Calu3 (cell line): ENCODE measurements around the gene ZGLP1. TPM values are rescaled to one million over a fixed set of nuclear protein-coding genes. Genes with fewer than 3 reads are reported as not detected.

Experiments used
- BruUV-seq: library from RNA; stranded (reverse); fragments of 400-500 nt; replicated peaks from 2 replicates; lab custom pipeline; 2021; lab: Mats Ljungman, UMichigan
- CTCF ChIA-PET: fragments of 300-600 bp; sonication (Branson Sonifier 250); formaldehyde crosslinking; loops from one replicate; lab custom pipeline; 2022; ENCODE audit warnings: antibody characterized with exemption; lab: Charles Lee
- DNase-seq: peaks from one replicate; pipeline ENCODE4 v3.0.0; 2022
- H3K27ac Mint-ChIP-seq: one replicate; pipeline ENCODE4 v1.8.0; 2022; ENCODE audit warnings: mixed read lengths; ENCODE audit not compliant: unreplicated experiment
- H3K27me3 Mint-ChIP-seq: one replicate; pipeline ENCODE4 v1.8.0; 2022; ENCODE audit warnings: mixed read lengths; ENCODE audit not compliant: unreplicated experiment
- H3K36me3 Mint-ChIP-seq: one replicate; pipeline ENCODE4 v1.8.0; 2022; ENCODE audit warnings: mild to moderate bottlenecking, moderate library complexity, mixed read lengths; ENCODE audit not compliant: insufficient read depth, unreplicated experiment
- H3K4me1 Mint-ChIP-seq: one replicate; pipeline ENCODE4 v1.8.0; 2022; ENCODE audit warnings: mild to moderate bottlenecking, low read depth, mixed read lengths; ENCODE audit not compliant: unreplicated experiment
- H3K4me3 Mint-ChIP-seq: one replicate; pipeline ENCODE4 v1.8.0; 2022; ENCODE audit warnings: mild to moderate bottlenecking, low read depth, moderate library complexity, mixed read lengths; ENCODE audit not compliant: unreplicated experiment
- H3K9me3 Mint-ChIP-seq: one replicate; pipeline ENCODE4 v1.8.0; 2022; ENCODE audit warnings: low read depth, mixed read lengths; ENCODE audit not compliant: unreplicated experiment
- intact Hi-C: fragments of 100-400 bp; cut with micrococcal nuclease; formaldehyde crosslinking; loops from one replicate; pipeline ENCODE4 v1.10.0; 2022; ENCODE audit not compliant: unreplicated experiment
- total RNA-seq: library from RNA; stranded (reverse); gene quantifications from 2 replicates; pipeline ENCODE4 v1.2.3, GENCODE V29; 2022
- TF ChIP-seq, protein P1 (sequence below): fragments of 200-600 bp; IDR thresholded peaks from one replicate; pipeline ENCODE4 v1.8.0; 2022; ENCODE audit warnings: antibody characterized with exemption; ENCODE audit not compliant: unreplicated experiment

Gene ZGLP1
- total RNA-seq, 1 experiment from 2014 or later, result 4.6 TPM

DNA sequence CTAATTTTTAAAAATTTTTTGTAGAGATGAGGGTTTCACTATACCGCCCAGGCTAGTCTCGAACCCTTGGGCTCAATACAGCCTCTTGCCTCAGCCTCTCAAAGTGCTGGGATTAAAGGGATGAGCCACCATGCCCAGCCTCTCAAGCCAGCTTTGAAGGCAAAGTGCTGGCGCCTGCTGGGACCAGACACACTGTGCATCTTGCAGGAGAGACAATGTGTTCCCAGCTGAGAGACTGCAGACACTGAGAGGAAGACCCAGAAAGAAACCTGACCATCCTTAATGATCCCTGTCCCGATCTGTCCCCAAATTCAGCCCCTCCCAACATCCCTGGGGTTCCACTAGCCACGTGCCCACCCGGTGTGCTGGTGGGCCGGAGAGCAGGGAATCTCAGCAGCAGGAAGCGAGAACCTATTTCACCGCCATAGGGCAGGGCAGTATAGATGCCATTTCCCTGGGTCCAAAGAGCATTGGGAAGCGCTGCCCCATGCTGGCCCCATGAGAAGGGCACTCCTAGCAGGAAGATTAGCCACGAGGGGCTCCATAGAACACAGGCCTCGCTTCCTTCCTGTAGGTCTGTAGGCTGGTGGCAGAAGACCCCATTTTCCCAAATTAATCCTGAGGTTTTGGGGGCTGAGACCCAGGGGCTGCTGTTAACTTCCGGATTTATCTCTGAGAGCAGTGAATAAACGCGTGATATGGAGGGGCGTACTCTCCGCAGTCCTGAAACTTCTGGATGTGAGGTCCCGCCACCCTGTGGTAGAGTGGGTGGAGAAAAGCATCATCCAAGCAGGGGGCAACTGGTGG lies 22.7 kb upstream of the ZGLP1 start:
- DNase-seq, result no peak
- no peaks in the 10 kb centered on the region for H3K27me3 Mint-ChIP-seq
- peak overlapping the region; percentile 89 for H3K4me3 Mint-ChIP-seq
- H3K9me3 Mint-ChIP-seq, result no peaks in the 10 kb centered on the region
- BruUV-seq, result TSS peak; percentile 45
- TF ChIP-seq, protein P1, sequence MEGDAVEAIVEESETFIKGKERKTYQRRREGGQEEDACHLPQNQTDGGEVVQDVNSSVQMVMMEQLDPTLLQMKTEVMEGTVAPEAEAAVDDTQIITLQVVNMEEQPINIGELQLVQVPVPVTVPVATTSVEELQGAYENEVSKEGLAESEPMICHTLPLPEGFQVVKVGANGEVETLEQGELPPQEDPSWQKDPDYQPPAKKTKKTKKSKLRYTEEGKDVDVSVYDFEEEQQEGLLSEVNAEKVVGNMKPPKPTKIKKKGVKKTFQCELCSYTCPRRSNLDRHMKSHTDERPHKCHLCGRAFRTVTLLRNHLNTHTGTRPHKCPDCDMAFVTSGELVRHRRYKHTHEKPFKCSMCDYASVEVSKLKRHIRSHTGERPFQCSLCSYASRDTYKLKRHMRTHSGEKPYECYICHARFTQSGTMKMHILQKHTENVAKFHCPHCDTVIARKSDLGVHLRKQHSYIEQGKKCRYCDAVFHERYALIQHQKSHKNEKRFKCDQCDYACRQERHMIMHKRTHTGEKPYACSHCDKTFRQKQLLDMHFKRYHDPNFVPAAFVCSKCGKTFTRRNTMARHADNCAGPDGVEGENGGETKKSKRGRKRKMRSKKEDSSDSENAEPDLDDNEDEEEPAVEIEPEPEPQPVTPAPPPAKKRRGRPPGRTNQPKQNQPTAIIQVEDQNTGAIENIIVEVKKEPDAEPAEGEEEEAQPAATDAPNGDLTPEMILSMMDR, result no peak
- CTCF ChIA-PET, result interaction anchor here (0.6 kb wide), 1 partner anchor 11 kb away, joined by 3 read pairs; no protein-coding TSS in a partner anchor
- H3K4me1 Mint-ChIP-seq, result no peaks in the 10 kb centered on the region
- intact Hi-C loops, result no loop called here
- peaks cover 44% of the 10 kb centered on the region for H3K36me3 Mint-ChIP-seq
- H3K27ac Mint-ChIP-seq, result peak overlapping the region; percentile 66

DNA sequence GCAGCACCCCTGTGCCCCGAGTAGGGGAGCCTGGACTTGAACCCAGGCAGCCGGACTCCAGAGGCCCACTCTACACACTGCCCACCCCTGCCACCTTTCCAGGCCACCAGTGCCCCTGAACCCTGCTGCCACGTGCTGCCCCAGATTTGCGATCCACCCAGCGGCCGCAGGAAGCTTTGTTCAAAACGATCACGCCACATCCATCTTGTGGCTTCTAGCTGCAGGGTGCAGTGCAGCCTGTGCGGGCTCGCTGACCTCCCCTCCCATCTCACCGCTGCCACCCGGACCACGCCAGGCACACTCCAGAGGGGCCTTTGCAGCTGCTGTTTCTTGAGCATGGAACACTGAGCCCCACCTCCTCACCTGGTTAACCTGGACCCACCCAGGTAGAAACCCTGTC lies 19.9 kb upstream of the ZGLP1 start:
- intact Hi-C loops, result no loop called here
- BruUV-seq, result no TSS peak
- Mint-ChIP-seq H3K27ac (no peak overlapping the region), H3K9me3 (no peaks in the 10 kb centered on the region), H3K4me3 (no peak overlapping the region), H3K27me3 (no peaks in the 10 kb centered on the region), H3K4me1 (no peaks in the 10 kb centered on the region), H3K36me3 (peaks cover 39% of the 10 kb centered on the region)
- TF ChIP-seq, protein P1, result no peak
- DNase-seq, result no peak
- CTCF ChIA-PET, result interaction anchor here (0.7 kb wide), 1 partner anchor 13 kb away, joined by 3 read pairs; no protein-coding TSS in a partner anchor

DNA sequence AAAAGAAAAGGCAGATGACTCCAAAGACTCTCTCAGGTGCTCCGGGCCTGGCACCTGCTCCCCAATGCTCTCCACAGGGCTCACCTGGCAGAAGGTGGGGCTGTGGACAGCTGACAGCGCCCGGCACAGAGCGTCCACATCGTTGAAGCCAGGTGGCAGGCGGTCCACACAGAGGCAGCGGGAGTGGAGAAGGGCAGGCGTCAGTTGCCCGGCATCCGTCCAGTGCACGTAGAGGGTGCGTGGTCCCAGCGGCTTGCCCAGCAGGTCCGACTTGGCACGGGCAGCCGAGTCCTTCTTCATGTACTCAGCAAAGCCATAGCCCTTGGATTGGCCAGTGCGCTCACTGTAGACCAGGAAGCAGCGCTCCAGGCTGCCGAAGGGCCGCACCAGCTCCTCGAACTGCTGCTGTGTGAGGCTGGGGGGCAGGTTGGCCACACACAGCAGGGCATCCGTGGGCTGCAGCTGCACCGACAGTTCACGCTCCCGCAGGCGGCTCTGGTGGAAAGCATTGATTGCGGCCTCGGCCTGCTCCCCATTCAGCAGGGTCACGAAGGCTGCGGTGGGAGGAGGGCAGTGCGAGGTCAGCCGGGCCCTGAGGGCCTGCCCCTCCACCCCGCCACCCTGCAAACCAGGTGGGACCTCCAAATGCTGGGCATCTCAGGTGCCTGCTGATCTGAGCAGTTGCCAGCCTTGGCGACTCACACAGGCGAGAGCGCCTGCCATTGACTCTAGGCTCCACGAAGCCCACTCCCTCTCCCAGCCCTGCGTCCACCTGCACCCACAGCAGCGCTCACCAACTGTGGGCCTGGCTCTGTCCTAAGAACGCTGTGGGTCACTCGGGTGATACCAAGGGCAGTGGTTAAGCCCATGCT lies 19.2 kb upstream of the ZGLP1 start:
- no TSS peak for BruUV-seq
- Mint-ChIP-seq H3K4me3 (no peak overlapping the region), H3K36me3 (peaks cover 39% of the 10 kb centered on the region), H3K4me1 (no peaks in the 10 kb centered on the region), H3K9me3 (no peaks in the 10 kb centered on the region), H3K27me3 (no peaks in the 10 kb centered on the region), H3K27ac (no peak overlapping the region)
- intact Hi-C loops, result no loop called here
- TF ChIP-seq, protein P1, result no peak
- no peak for DNase-seq
- CTCF ChIA-PET, result no interaction called here

DNA sequence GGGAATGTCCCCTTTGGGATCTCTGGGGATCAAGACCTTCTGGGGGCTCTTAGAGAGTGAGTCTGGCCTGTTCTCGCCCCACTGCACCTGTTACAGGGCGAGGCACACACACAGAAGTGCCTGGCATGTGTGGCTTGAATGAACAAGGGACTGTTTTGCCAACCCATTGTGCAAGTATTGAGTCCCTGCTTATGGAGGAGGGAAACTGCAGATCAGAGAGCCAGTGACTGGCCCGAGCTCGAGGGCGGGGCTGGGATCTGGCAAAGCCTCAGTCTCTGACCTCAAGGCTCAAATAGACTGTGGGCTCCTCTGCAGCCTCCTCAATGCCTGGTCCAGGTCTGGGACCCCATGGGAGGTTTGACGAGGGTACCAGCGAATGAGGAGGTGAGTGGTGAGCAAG lies 18.2 kb upstream of the ZGLP1 start:
- intact Hi-C loops, result no loop called here
- BruUV-seq, result no TSS peak
- Mint-ChIP-seq H3K27me3 (no peaks in the 10 kb centered on the region), H3K27ac (no peak overlapping the region), H3K36me3 (peaks cover 29% of the 10 kb centered on the region), H3K4me3 (no peak overlapping the region), H3K4me1 (no peaks in the 10 kb centered on the region), H3K9me3 (no peaks in the 10 kb centered on the region)
- DNase-seq, result no peak
- TF ChIP-seq, protein P1, result no peak
- CTCF ChIA-PET, result no interaction called here
